ENCODE results near the gene WAS. TPM values are rescaled to one million over a fixed set of nuclear protein-coding genes. Genes with fewer than 3 reads are reported as not detected.
A peak's percentile ranks its signal among the peaks of the same experiment; 100 is the strongest.

The WAS gene
- total and polyA plus RNA-seq, 2 experiments from 2014 or later: 0.73 TPM; not detected in 1

DNA sequence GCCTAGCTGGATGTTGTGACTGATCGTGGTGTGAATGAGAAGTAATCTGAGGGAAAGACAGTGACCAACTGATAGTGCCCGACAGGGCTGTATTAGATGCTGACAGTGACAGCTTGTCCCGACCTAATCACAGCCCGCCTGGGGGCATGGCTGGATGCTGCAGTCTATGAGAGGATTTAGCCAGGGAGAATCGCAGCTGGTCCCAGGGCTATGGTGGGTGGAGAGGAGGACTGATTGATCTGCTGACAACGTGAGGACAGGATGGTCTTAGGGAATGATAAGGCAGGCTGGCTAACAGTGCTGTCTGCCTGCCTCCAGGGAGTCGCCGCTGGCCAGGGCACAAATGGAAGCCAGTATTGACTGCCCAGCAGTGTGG lies 12.3 kb downstream of the WAS start:
- H3K4me3 ChIP-seq: peak overlapping the region; percentile 24
- H3K27ac ChIP-seq: peak overlapping the region; percentile 67
- no peaks in the 10 kb centered on the region for H4K20me1 ChIP-seq (ENCODE audit: insufficient read depth, poor library complexity, severe bottlenecking)
- no peak for DNase-seq (ENCODE audit: low spot score)
- no peaks in the 10 kb centered on the region for H3K27me3 ChIP-seq
- H3K4me2 ChIP-seq: peak overlapping the region; percentile 83
- H3K79me2 ChIP-seq: no peaks in the 10 kb centered on the region
- H2AFZ ChIP-seq: peak overlapping the region; percentile 18
- no peaks in the 10 kb centered on the region for H3K36me3 ChIP-seq (replicated peaks; ENCODE audit: insufficient read depth, low read depth)
- H3K9me3 ChIP-seq (ENCODE audit: low read depth): no peaks in the 10 kb centered on the region
- H3K9me2 ChIP-seq (replicated peaks; ENCODE audit: insufficient read depth): no peaks in the 10 kb centered on the region
- 41% methylated on average over 8 of the region's 8 CpGs for WGBS (ENCODE audit: low lambda C conversion rate, missing lambda C conversion rate)
- TF ChIP-seq EZH2phosphoT487 (IDR thresholded peaks at IDR 0.05; ENCODE audit: low read depth, severe bottlenecking, unreplicated experiment) (no peak), EZH2 (IDR thresholded peaks at IDR 0.05; ENCODE audit: borderline replicate concordance) (no peak)
- TF ChIP-seq, protein P1, sequence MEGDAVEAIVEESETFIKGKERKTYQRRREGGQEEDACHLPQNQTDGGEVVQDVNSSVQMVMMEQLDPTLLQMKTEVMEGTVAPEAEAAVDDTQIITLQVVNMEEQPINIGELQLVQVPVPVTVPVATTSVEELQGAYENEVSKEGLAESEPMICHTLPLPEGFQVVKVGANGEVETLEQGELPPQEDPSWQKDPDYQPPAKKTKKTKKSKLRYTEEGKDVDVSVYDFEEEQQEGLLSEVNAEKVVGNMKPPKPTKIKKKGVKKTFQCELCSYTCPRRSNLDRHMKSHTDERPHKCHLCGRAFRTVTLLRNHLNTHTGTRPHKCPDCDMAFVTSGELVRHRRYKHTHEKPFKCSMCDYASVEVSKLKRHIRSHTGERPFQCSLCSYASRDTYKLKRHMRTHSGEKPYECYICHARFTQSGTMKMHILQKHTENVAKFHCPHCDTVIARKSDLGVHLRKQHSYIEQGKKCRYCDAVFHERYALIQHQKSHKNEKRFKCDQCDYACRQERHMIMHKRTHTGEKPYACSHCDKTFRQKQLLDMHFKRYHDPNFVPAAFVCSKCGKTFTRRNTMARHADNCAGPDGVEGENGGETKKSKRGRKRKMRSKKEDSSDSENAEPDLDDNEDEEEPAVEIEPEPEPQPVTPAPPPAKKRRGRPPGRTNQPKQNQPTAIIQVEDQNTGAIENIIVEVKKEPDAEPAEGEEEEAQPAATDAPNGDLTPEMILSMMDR (IDR thresholded peaks at IDR 0.05; ENCODE audit: poor library complexity): no peak
- H3K4me1 ChIP-seq (ENCODE audit: insufficient read depth): no peaks in the 10 kb centered on the region

DNA sequence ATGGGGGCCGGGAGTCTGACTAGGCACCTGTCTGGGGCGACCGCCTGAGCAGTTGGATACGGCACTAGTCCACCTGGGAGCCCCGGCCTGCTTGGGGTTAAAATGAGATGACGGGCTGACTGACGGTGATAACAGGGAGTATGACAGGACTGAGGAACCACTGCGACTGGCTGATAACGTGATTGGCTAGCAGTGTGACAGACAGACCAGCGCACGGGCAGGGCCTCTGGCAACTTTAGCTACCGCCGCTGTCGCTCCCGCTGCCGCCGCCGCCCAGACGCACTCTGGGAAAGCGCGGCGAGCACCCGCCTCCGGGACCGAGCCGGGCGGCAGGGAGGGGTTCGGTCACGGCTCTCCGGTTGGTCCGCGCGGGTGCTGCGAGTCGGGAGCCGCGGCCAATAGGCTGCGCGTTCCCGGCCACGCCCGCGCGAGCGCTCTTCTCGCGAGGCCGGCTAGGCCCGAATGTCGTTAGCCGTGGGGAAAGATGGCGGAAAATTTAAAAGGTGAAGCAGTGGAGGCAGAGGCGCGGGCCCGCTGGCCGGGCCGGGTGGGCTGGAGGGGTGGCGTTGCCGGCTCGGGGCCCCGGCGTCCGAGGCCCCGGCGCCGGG lies 12.8 kb downstream of the WAS start, which contains the start of gene SUV39H1:
TSS of gene SUV39H1 (plus strand) at position 434 of the 608 bp plus-strand sequence. CDS start at position 485, 51 bp downstream.
- H3K4me1 ChIP-seq (ENCODE audit: insufficient read depth): no peaks in the 10 kb centered on the region
- no peaks in the 10 kb centered on the region for H3K79me2 ChIP-seq
- no peaks in the 10 kb centered on the region for H4K20me1 ChIP-seq (ENCODE audit: insufficient read depth, poor library complexity, severe bottlenecking)
- peak within 1 kb of the TSS; percentile 18 for H2AFZ ChIP-seq
- H3K4me3 ChIP-seq: peak within 1 kb of the TSS; percentile 27
- TF ChIP-seq, protein P1 (IDR thresholded peaks at IDR 0.05; ENCODE audit: poor library complexity): no peak
- TF ChIP-seq EZH2 (IDR thresholded peaks at IDR 0.05; ENCODE audit: borderline replicate concordance): no peak
- TF ChIP-seq EZH2phosphoT487 (IDR thresholded peaks at IDR 0.05; ENCODE audit: low read depth, severe bottlenecking, unreplicated experiment): no peak
- peak; percentile 94 for DNase-seq (ENCODE audit: low spot score)
- H3K9me2 ChIP-seq (replicated peaks; ENCODE audit: insufficient read depth): no peaks in the 10 kb centered on the region
- H3K4me2 ChIP-seq: peak within 1 kb of the TSS; percentile 83
- no peaks in the 10 kb centered on the region for H3K9me3 ChIP-seq (ENCODE audit: low read depth)
- no peaks in the 10 kb centered on the region for H3K27me3 ChIP-seq
- no peaks in the 10 kb centered on the region for H3K36me3 ChIP-seq (replicated peaks; ENCODE audit: insufficient read depth, low read depth)
- peak within 1 kb of the TSS; percentile 67 for H3K27ac ChIP-seq
- WGBS (ENCODE audit: low lambda C conversion rate, missing lambda C conversion rate): 52% methylated on average over 51 of the region's 66 CpGs

DNA sequence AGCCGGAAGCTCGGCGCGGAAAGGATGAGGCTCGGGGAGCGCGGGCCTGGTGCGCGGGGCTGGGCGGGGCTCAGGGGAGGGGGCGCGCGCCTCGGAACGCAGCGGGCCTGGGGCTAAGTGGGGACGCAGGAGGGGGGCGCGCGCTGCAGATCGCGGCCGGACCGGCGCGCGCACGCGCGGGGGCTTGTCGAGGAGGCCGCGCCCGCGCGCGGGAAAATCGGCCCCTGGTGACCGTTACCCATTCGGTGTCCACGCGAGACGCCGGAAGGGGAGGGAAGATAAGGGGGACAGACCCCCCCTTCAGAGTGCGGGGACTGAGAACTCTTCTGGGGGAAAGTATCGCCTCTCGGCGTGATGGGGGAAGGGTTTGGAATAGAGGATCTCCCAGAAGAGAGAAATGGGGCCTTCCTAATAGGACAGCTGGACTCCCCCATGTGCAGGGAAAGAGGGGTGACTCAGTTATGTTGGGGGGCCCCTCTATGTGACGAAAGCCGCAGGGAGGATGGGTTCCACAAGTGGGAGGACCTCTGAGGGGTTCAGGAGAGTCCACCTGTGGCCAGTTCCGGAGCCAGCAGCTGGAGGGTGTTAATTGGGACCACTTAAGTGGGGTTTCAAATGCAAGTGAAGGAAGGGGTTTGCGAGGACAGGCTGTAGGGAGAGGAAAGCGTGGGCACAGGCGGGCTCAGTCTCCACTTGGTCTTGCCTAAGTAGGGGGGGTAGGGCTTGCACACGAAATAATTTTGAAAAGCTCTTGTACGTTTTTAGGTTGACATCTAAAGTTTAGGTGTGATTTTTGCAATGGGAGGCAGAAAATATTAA lies 13.5 kb downstream of the WAS start:
- no peaks in the 10 kb centered on the region for H3K79me2 ChIP-seq
- H3K27me3 ChIP-seq: no peaks in the 10 kb centered on the region
- no peaks in the 10 kb centered on the region for H3K9me2 ChIP-seq (replicated peaks; ENCODE audit: insufficient read depth)
- H3K9me3 ChIP-seq (ENCODE audit: low read depth): no peaks in the 10 kb centered on the region
- no peak overlapping the region for H2AFZ ChIP-seq
- H3K27ac ChIP-seq: no peak overlapping the region
- TF ChIP-seq EZH2 (IDR thresholded peaks at IDR 0.05; ENCODE audit: borderline replicate concordance) (no peak), EZH2phosphoT487 (IDR thresholded peaks at IDR 0.05; ENCODE audit: low read depth, severe bottlenecking, unreplicated experiment) (no peak)
- TF ChIP-seq, protein P1 (IDR thresholded peaks at IDR 0.05; ENCODE audit: poor library complexity): no peak
- no peaks in the 10 kb centered on the region for H4K20me1 ChIP-seq (ENCODE audit: insufficient read depth, poor library complexity, severe bottlenecking)
- no peaks in the 10 kb centered on the region for H3K36me3 ChIP-seq (replicated peaks; ENCODE audit: insufficient read depth, low read depth)
- H3K4me3 ChIP-seq: peak overlapping the region; percentile 27
- WGBS (ENCODE audit: low lambda C conversion rate, missing lambda C conversion rate): 31% methylated on average over 11 of the region's 56 CpGs
- DNase-seq (ENCODE audit: low spot score): peak; percentile 42
- peak overlapping the region; percentile 77 for H3K4me2 ChIP-seq
- no peaks in the 10 kb centered on the region for H3K4me1 ChIP-seq (ENCODE audit: insufficient read depth)
